Calu3 (cell line): Measurements from ENCODE around the gene NDUFS2. TPM values are rescaled to one million over a fixed set of nuclear protein-coding genes. Genes with fewer than 3 reads are reported as not detected.
A peak's percentile ranks its signal among the peaks of the same experiment; 100 is the strongest.

Source experiments
- BruUV-seq: library from RNA; stranded (reverse); fragments of 400-500 nt; replicated peaks from 2 replicates; lab custom pipeline; 2021; lab: Mats Ljungman, UMichigan
- CTCF ChIA-PET: fragments of 300-600 bp; sonication (Branson Sonifier 250); formaldehyde crosslinking; loops from one replicate; lab custom pipeline; 2022; ENCODE audit warnings: antibody characterized with exemption; lab: Charles Lee
- DNase-seq: peaks from one replicate; pipeline ENCODE4 v3.0.0; 2022
- H3K27ac Mint-ChIP-seq: one replicate; pipeline ENCODE4 v1.8.0; 2022; ENCODE audit warnings: mixed read lengths; ENCODE audit not compliant: unreplicated experiment
- H3K27me3 Mint-ChIP-seq: one replicate; pipeline ENCODE4 v1.8.0; 2022; ENCODE audit warnings: mixed read lengths; ENCODE audit not compliant: unreplicated experiment
- H3K36me3 Mint-ChIP-seq: one replicate; pipeline ENCODE4 v1.8.0; 2022; ENCODE audit warnings: mild to moderate bottlenecking, moderate library complexity, mixed read lengths; ENCODE audit not compliant: insufficient read depth, unreplicated experiment
- H3K4me1 Mint-ChIP-seq: one replicate; pipeline ENCODE4 v1.8.0; 2022; ENCODE audit warnings: mild to moderate bottlenecking, low read depth, mixed read lengths; ENCODE audit not compliant: unreplicated experiment
- H3K4me3 Mint-ChIP-seq: one replicate; pipeline ENCODE4 v1.8.0; 2022; ENCODE audit warnings: mild to moderate bottlenecking, low read depth, moderate library complexity, mixed read lengths; ENCODE audit not compliant: unreplicated experiment
- H3K9me3 Mint-ChIP-seq: one replicate; pipeline ENCODE4 v1.8.0; 2022; ENCODE audit warnings: low read depth, mixed read lengths; ENCODE audit not compliant: unreplicated experiment
- CTCF ChIP-seq: fragments of 200-600 bp; IDR thresholded peaks from one replicate; pipeline ENCODE4 v1.8.0; 2022; ENCODE audit warnings: antibody characterized with exemption; ENCODE audit not compliant: unreplicated experiment
- intact Hi-C: fragments of 100-400 bp; cut with micrococcal nuclease; formaldehyde crosslinking; loops from one replicate; pipeline ENCODE4 v1.10.0; 2022; ENCODE audit not compliant: unreplicated experiment
- total RNA-seq: library from RNA; stranded (reverse); gene quantifications from 2 replicates; pipeline ENCODE4 v1.2.3, GENCODE V29; 2022

Gene NDUFS2
- total RNA-seq, 1 experiment from 2014 or later, result 91.3 TPM

DNA sequence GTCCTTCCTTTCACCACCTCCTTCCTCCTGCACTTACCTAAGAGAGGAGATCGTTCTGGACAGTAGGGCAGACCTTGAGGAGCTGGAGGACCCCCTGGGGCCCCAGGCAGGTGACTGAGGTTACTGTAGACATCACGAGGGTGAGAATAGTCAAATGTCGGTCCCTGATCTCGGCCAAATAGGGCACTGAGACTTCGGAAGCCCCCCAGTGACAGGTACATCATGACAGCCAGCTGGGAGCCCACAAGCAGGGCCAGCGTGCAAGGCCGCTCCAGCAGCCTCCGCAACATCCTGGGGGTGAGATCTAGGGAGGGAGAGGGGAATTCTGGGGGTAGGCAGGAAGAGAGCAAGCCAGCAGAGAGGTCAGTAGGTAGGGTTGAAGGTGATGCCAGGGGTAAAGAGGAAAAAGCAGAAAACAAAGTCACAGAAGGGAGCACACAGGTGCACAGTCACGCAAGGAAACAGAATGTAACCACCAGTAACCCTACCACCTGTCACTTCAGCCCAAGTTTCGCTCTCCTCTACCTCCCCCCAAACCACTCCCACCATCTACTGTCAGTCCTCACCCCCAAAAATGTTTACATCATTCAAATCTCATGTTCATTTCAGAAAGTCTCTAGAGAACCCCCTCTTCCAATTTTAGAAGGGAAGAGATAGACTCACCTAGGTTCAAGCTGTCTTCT lies 26.3 kb upstream of the NDUFS2 start:
- Mint-ChIP-seq H3K4me1 (peaks cover 23% of the 10 kb centered on the region), H3K27ac (peak overlapping the region; percentile 97), H3K36me3 (peaks cover 53% of the 10 kb centered on the region), H3K9me3 (no peaks in the 10 kb centered on the region), H3K27me3 (no peaks in the 10 kb centered on the region), H3K4me3 (peak overlapping the region; percentile 100)
- CTCF ChIA-PET, result no interaction called here
- intact Hi-C loops, result no loop called here
- TF ChIP-seq CTCF, result no peak
- BruUV-seq, result TSS peak; percentile 22
- DNase-seq, result no peak

GRCh38 chr1:161176468-161177111 lies 25.6 kb upstream of the NDUFS2 start:
- DNase-seq, result no peak
- CTCF ChIA-PET, result interaction anchor here (0.6 to 1.8 kb wide), 3 partner anchors 10 to 585 kb away, joined by 4 to 7 read pairs (median 4); partner anchors contain the start of gene PPOX
- Mint-ChIP-seq H3K27me3 (no peaks in the 10 kb centered on the region), H3K4me3 (peak overlapping the region; percentile 100), H3K27ac (peak overlapping the region; percentile 97), H3K4me1 (peaks cover 27% of the 10 kb centered on the region), H3K36me3 (peaks cover 46% of the 10 kb centered on the region), H3K9me3 (no peaks in the 10 kb centered on the region)
- no peak for TF ChIP-seq CTCF
- intact Hi-C loops, result no loop called here
- BruUV-seq, result no TSS peak

GRCh38 chr1:161177112-161177935 lies 24.8 kb upstream of the NDUFS2 start, which contains the start of gene B4GALT3:
TSS of gene B4GALT3 (minus strand) at chr1:161177507. CDS start at chr1:161176060, 1,447 bp downstream.
- H3K9me3 Mint-ChIP-seq, result no peaks in the 10 kb centered on the region
- TSS peak; percentile 97 for BruUV-seq
- H3K27me3 Mint-ChIP-seq, result no peaks in the 10 kb centered on the region
- DNase-seq, result peak; percentile 98
- intact Hi-C loops, result no loop called here
- H3K4me3 Mint-ChIP-seq, result peak within 1 kb of the TSS; percentile 100
- peaks cover 40% of the 10 kb centered on the region for H3K36me3 Mint-ChIP-seq
- H3K27ac Mint-ChIP-seq, result peak within 1 kb of the TSS; percentile 97
- CTCF ChIA-PET, result interaction anchor here (0.5 to 1.8 kb wide), 5 partner anchors 9 to 586 kb away, joined by 3 to 7 read pairs (median 4); partner anchors contain the start of gene PPOX
- TF ChIP-seq CTCF, result peak; percentile 25
- H3K4me1 Mint-ChIP-seq, result peaks cover 34% of the 10 kb centered on the region

GRCh38 chr1:161177936-161178244 lies 24.3 kb upstream of the NDUFS2 start:
- CTCF ChIA-PET, result interaction anchor here (0.6 to 1.8 kb wide), 3 partner anchors 9 to 143 kb away, joined by 3 to 7 read pairs (median 4); partner anchors contain the start of gene PPOX
- Mint-ChIP-seq H3K9me3 (no peaks in the 10 kb centered on the region), H3K27ac (peak overlapping the region; percentile 97), H3K4me3 (peak overlapping the region; percentile 100), H3K27me3 (no peaks in the 10 kb centered on the region), H3K4me1 (peaks cover 40% of the 10 kb centered on the region), H3K36me3 (peaks cover 34% of the 10 kb centered on the region)
- intact Hi-C loops, result no loop called here
- DNase-seq, result no peak
- BruUV-seq, result no TSS peak
- peak; percentile 0 for TF ChIP-seq CTCF
